KOPT-K1 (cell line): Measurements from ENCODE around the gene NKPD1.

ENCODE experiments used
- H3K27ac ChIP-seq: fragments of 200-600 bp; sonication (generic); 2 replicates; pipeline ENCODE4 v1.5.1; 2016; ENCODE audit warnings: antibody characterized with exemption, mild to moderate bottlenecking, low read depth, low read length; ENCODE audit not compliant: poor library complexity, severe bottlenecking
- H3K36me3 ChIP-seq: fragments of 200-600 bp; sonication (generic); 2 replicates; pipeline ENCODE4 v1.5.1; 2017; ENCODE audit warnings: antibody characterized with exemption, mild to moderate bottlenecking, low read length, moderate library complexity; ENCODE audit not compliant: insufficient read depth
- H3K9me3 ChIP-seq: fragments of 200-600 bp; sonication (generic); 2 replicates; pipeline ENCODE4 v1.5.1; 2017; ENCODE audit warnings: antibody characterized with exemption, low read length, mild to moderate bottlenecking; ENCODE audit not compliant: insufficient read depth, poor library complexity, severe bottlenecking

The NKPD1 gene

GRCh38 chr19:45113628-45114027 lies 47.2 kb downstream of the NKPD1 start:
- H3K9me3 ChIP-seq = no peaks in the 10 kb centered on the region
- no peak overlapping the region for H3K27ac ChIP-seq
- peaks cover 8% of the 10 kb centered on the region; the same call in 1 of the 2 replicates for H3K36me3 ChIP-seq

GRCh38 chr19:45112111-45112827 lies 48.5 kb downstream of the NKPD1 start:
- Histone ChIP-seq H3K9me3 (no peaks in the 10 kb centered on the region), H3K27ac (no peak overlapping the region), H3K36me3 (peaks cover 8% of the 10 kb centered on the region; the same call in 1 of the 2 replicates)
